Measurements from ENCODE around the gene FAM81B. TPM values are rescaled to one million over a fixed set of nuclear protein-coding genes. Genes with fewer than 3 reads are reported as not detected.

FAM81B gene
- polyA plus RNA-seq, 1 donor (not counting 4 experiments of a cell fraction or from before 2014, with no cell fraction given) = not detected

- Histone ChIP-seq H3K9me1 (ENCODE audit: control insufficient read depth, extremely low read depth, insufficient read depth, low read length) (no peaks in the 10 kb centered on the region), H4K20me1 (ENCODE audit: control insufficient read depth, extremely low read depth, insufficient read depth, low read length) (no peaks in the 10 kb centered on the region), H3K79me2 (ENCODE audit: control insufficient read depth, insufficient read depth, low read length) (no peaks in the 10 kb centered on the region), H3K36me3 (ENCODE audit: control insufficient read depth in 2 of 2, extremely low read depth in 1 of 2, insufficient read depth in 2 of 2, low read length in 2 of 2) (no peaks in the 10 kb centered on the region), H3K9ac (ENCODE audit: control insufficient read depth, extremely low read depth, insufficient read depth, low read length) (no peak overlapping the region), H3K27ac (ENCODE audit: control insufficient read depth, insufficient read depth, low read length) (no peak overlapping the region), H3K4me2 (ENCODE audit: control insufficient read depth, extremely low read depth, insufficient read depth, low read depth, low read length) (no peak overlapping the region), H3K4me1 (ENCODE audit: control insufficient read depth, extremely low read depth, insufficient read depth, low read length) (no peaks in the 10 kb centered on the region), H3K27me3 (ENCODE audit: control insufficient read depth, extremely low read depth, insufficient read depth, low read length) (no peaks in the 10 kb centered on the region), H2AFZ (ENCODE audit: control insufficient read depth, low read length) (no peak overlapping the region), H3K4me3 (ENCODE audit: control insufficient read depth in 2 of 3, extremely low read depth in 1 of 3, insufficient read depth in 2 of 3, low read depth in 1 of 3, low read length in 3 of 3) (no peak overlapping the region), H3K9me3 (ENCODE audit: control insufficient read depth, low read depth, low read length) (no peaks in the 10 kb centered on the region)
- TF ChIP-seq EZH2 (IDR thresholded peaks at IDR 0.05; ENCODE audit: low read length) = no peak
- TF ChIP-seq, protein P1, sequence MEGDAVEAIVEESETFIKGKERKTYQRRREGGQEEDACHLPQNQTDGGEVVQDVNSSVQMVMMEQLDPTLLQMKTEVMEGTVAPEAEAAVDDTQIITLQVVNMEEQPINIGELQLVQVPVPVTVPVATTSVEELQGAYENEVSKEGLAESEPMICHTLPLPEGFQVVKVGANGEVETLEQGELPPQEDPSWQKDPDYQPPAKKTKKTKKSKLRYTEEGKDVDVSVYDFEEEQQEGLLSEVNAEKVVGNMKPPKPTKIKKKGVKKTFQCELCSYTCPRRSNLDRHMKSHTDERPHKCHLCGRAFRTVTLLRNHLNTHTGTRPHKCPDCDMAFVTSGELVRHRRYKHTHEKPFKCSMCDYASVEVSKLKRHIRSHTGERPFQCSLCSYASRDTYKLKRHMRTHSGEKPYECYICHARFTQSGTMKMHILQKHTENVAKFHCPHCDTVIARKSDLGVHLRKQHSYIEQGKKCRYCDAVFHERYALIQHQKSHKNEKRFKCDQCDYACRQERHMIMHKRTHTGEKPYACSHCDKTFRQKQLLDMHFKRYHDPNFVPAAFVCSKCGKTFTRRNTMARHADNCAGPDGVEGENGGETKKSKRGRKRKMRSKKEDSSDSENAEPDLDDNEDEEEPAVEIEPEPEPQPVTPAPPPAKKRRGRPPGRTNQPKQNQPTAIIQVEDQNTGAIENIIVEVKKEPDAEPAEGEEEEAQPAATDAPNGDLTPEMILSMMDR (optimal IDR thresholded peaks at IDR 0.05 in 1 of 3, IDR thresholded peaks at IDR 0.05 in 1 of 3, conservative IDR thresholded peaks at IDR 0.05 in 1 of 3; ENCODE audit: extremely low read depth in 1 of 3, insufficient read depth in 2 of 3, low read length in 3 of 3) = no peak
- FAIRE-seq = no peak
- DNase-seq (ENCODE audit: low read depth, low spot score) = no peak
- dilution Hi-C loops (cut with MboI; ENCODE audit: extremely low pct_ligation_motif_present, low sequenced_read_pairs) = no loop called here
Measured at GRCh38 chr5:95424526-95424925, 33.4 kb downstream of the FAM81B start.

DNA sequence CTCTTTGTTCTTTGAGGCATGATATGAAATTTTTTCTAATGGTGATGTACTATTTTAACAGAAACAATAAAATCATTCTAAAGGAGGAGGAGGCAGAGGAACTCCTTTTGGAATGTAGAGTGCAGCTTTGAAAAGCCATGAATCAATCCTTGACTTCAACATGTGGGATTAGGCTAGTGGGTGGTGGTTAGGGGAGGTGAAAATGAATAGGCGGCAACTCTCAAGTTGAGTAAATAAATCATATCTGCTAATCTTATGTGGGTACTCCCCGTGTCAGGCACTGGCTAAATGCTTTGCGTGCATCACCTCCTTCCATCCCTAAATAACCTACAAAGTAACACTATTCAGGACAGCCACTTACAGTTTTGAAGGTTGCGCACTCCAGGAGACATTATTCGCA lies 35.1 kb downstream of the FAM81B start:
- Histone ChIP-seq H3K27me3 (ENCODE audit: control insufficient read depth, extremely low read depth, insufficient read depth, low read length) (no peaks in the 10 kb centered on the region), H3K4me1 (ENCODE audit: control insufficient read depth, extremely low read depth, insufficient read depth, low read length) (no peaks in the 10 kb centered on the region), H3K36me3 (ENCODE audit: control insufficient read depth in 2 of 2, extremely low read depth in 1 of 2, insufficient read depth in 2 of 2, low read length in 2 of 2) (no peaks in the 10 kb centered on the region), H4K20me1 (ENCODE audit: control insufficient read depth, extremely low read depth, insufficient read depth, low read length) (no peaks in the 10 kb centered on the region), H2AFZ (ENCODE audit: control insufficient read depth, low read length) (no peak overlapping the region), H3K27ac (ENCODE audit: control insufficient read depth, insufficient read depth, low read length) (no peak overlapping the region), H3K79me2 (ENCODE audit: control insufficient read depth, insufficient read depth, low read length) (no peaks in the 10 kb centered on the region), H3K9me1 (ENCODE audit: control insufficient read depth, extremely low read depth, insufficient read depth, low read length) (no peaks in the 10 kb centered on the region), H3K9me3 (ENCODE audit: control insufficient read depth, low read depth, low read length) (no peaks in the 10 kb centered on the region), H3K9ac (ENCODE audit: control insufficient read depth, extremely low read depth, insufficient read depth, low read length) (no peak overlapping the region), H3K4me2 (ENCODE audit: control insufficient read depth, extremely low read depth, insufficient read depth, low read depth, low read length) (no peak overlapping the region), H3K4me3 (ENCODE audit: control insufficient read depth in 2 of 3, extremely low read depth in 1 of 3, insufficient read depth in 2 of 3, low read depth in 1 of 3, low read length in 3 of 3) (no peak overlapping the region)
- dilution Hi-C loops (cut with MboI; ENCODE audit: extremely low pct_ligation_motif_present, low sequenced_read_pairs) = no loop called here
- FAIRE-seq (no peak), DNase-seq (ENCODE audit: low read depth, low spot score) (no peak)
- no peak for TF ChIP-seq EZH2 (IDR thresholded peaks at IDR 0.05; ENCODE audit: low read length)
- TF ChIP-seq, protein P1 (optimal IDR thresholded peaks at IDR 0.05 in 1 of 3, IDR thresholded peaks at IDR 0.05 in 1 of 3, conservative IDR thresholded peaks at IDR 0.05 in 1 of 3; ENCODE audit: extremely low read depth in 1 of 3, insufficient read depth in 2 of 3, low read length in 3 of 3) = no peak
